CD14-positive monocyte (primary cell): ENCODE measurements around the gene MT3. TPM values are rescaled to one million over a fixed set of nuclear protein-coding genes. Genes with fewer than 3 reads are reported as not detected.

Experiments used
- DNase-seq, 3 donors: peaks; one replicate each; pipeline ENCODE4 v3.0.0-alpha.2; 2011 to 2022
- H2AFZ ChIP-seq: 2 replicates; pipeline ENCODE4 v1.6.0; 2012; ENCODE audit warnings: mild to moderate bottlenecking, low read depth, low read length, inconsistent platforms; ENCODE audit not compliant: insufficient read depth, poor library complexity, severe bottlenecking
- H3K27ac ChIP-seq, 2 donors: 1 replicate in 1 of 2; 2 replicates in 1 of 2; pipeline ENCODE4 v1.5.1; 2012 to 2013; ENCODE audit warnings: low read length in 2 of 2, control low read depth in 1 of 2, inconsistent platforms in 1 of 2, low read depth in 1 of 2, mild to moderate bottlenecking in 1 of 2
- H3K27me3 ChIP-seq, 2 donors: one replicate each; pipeline versions ENCODE4 v1.6.0 to v1.6.1; 2011 to 2013; ENCODE audit warnings: low read length in 2 of 2; ENCODE audit not compliant: control insufficient read depth in 2 of 2, insufficient read depth in 2 of 2
- H3K36me3 ChIP-seq, 2 donors: replicated peaks in 1 of 2; 1 replicate in 1 of 2; 2 replicates in 1 of 2; pipeline versions ENCODE4 v1.5.1 to v1.6.1; 2012 to 2013; ENCODE audit warnings: low read length in 2 of 2, control low read depth in 1 of 2, inconsistent platforms in 1 of 2, mild to moderate bottlenecking in 1 of 2; ENCODE audit not compliant: insufficient read depth in 2 of 2, control insufficient read depth in 1 of 2
- H3K4me1 ChIP-seq, 2 donors: 1 replicate in 1 of 2; 2 replicates in 1 of 2; pipeline versions ENCODE4 v1.5.1 to v1.6.1; 2012 to 2013; ENCODE audit warnings: low read length in 2 of 2, control low read depth in 1 of 2, inconsistent platforms in 1 of 2, mild to moderate bottlenecking in 1 of 2, moderate library complexity in 1 of 2; ENCODE audit not compliant: insufficient read depth in 2 of 2, control insufficient read depth in 1 of 2
- H3K4me2 ChIP-seq: replicated peaks from 2 replicates; pipeline ENCODE3; 2012; ENCODE audit warnings: low read length, moderate library complexity, mild to moderate bottlenecking; ENCODE audit not compliant: poor library complexity, severe bottlenecking; ENCODE audit errors: extremely low read depth
- H3K4me3 ChIP-seq, 3 experiments: fragments of 200-600 bp in 1 of 3; sonication (generic) in 1 of 3; replicated peaks in 1 of 3; 1 replicate in 2 of 3; 2 replicates in 1 of 3; pipeline ENCODE4 v1.5.1; 2011 to 2013; ENCODE audit warnings: low read length in 3 of 3, mild to moderate bottlenecking in 3 of 3, control low read depth in 2 of 3, low read depth in 2 of 3, inconsistent platforms in 1 of 3, moderate library complexity in 1 of 3
- H3K79me2 ChIP-seq: 2 replicates; pipeline ENCODE4 v1.6.0; 2012; ENCODE audit warnings: mild to moderate bottlenecking, control low read depth, inconsistent platforms, low read length, moderate library complexity; ENCODE audit not compliant: insufficient read depth
- H3K9ac ChIP-seq: 2 replicates; pipeline ENCODE4 v1.6.0; 2017; ENCODE audit warnings: low read length, mild to moderate bottlenecking; ENCODE audit not compliant: insufficient read depth, poor library complexity, severe bottlenecking
- H3K9me3 ChIP-seq, 2 donors: replicated peaks in 1 of 2; 1 replicate in 1 of 2; 2 replicates in 1 of 2; pipeline versions ENCODE4 v1.5.1 to v1.6.1; 2012 to 2013; ENCODE audit warnings: low read length in 2 of 2, control low read depth in 1 of 2; ENCODE audit not compliant: control insufficient read depth in 1 of 2, insufficient read depth in 1 of 2
- H4K20me1 ChIP-seq: 2 replicates; pipeline ENCODE4 v1.6.0; 2012; ENCODE audit warnings: mild to moderate bottlenecking, low read length, control low read depth, moderate library complexity; ENCODE audit not compliant: insufficient read depth
- H3K27ac Mint-ChIP-seq, 7 donors: one replicate each; pipeline ENCODE4 v1.8.0; 2020; ENCODE audit warnings: mild to moderate bottlenecking in 7 of 7, mixed read lengths in 7 of 7, moderate library complexity in 6 of 7, inconsistent platforms in 2 of 7
- H3K27me3 Mint-ChIP-seq, 3 donors: one replicate each; pipeline ENCODE4 v1.8.0; 2021 to 2022; ENCODE audit warnings: low read depth in 3 of 3, mild to moderate bottlenecking in 3 of 3, mixed read lengths in 3 of 3, moderate library complexity in 3 of 3, inconsistent platforms in 1 of 3
- H3K36me3 Mint-ChIP-seq, 2 donors: one replicate each; pipeline ENCODE4 v1.8.0; 2020; ENCODE audit warnings: mixed read lengths in 2 of 2, inconsistent platforms in 1 of 2, mild to moderate bottlenecking in 1 of 2
- H3K4me1 Mint-ChIP-seq: one replicate; pipeline ENCODE4 v1.8.0; 2020; ENCODE audit warnings: mild to moderate bottlenecking, mixed read lengths
- H3K4me3 Mint-ChIP-seq, 2 donors: one replicate each; pipeline ENCODE4 v1.8.0; 2020; ENCODE audit warnings: mild to moderate bottlenecking in 2 of 2, mixed read lengths in 2 of 2, moderate library complexity in 1 of 2
- H3K9me3 Mint-ChIP-seq, 7 donors: one replicate each; pipeline ENCODE4 v1.8.0; 2020 to 2022; ENCODE audit warnings: mixed read lengths in 7 of 7, mild to moderate bottlenecking in 6 of 7, moderate library complexity in 6 of 7, inconsistent platforms in 2 of 7
- WGBS: methylation state at CpG from one replicate; pipeline ENCODE4 v1.1.5; 2013; ENCODE audit warnings: missing lambda C conversion rate; ENCODE audit not compliant: insufficient coverage; 5-methylcytosine and 5-hydroxymethylcytosine counted together
- intact Hi-C, 2 donors: fragments of 100-400 bp; cut with micrococcal nuclease; formaldehyde crosslinking; loops; one replicate each; pipeline versions ENCODE4 v1.15.0 to v1.15.1; 2023
- polyA plus RNA-seq, 3 donors: library from polyadenylated mRNA; depleted of rRNA in 1 of 3; unstranded in 2 of 3; stranded (reverse) in 1 of 3; fragments of 300-500 nt in 2 of 3; fragments of >200 nt in 1 of 3; fragmentation: Illumina TruSeq in 2 of 3; gene quantifications; 1 replicate in 2 of 3; 2 replicates in 1 of 3; pipeline ENCODE4 v1.2.3, GENCODE V29; 2012 to 2021
- TF ChIP-seq, protein P1 (sequence below): fragments of 200-600 bp; IDR thresholded peaks from one replicate; pipeline ENCODE4 v1.8.0; 2022; ENCODE audit warnings: antibody characterized with exemption, mild to moderate bottlenecking

Gene MT3
- polyA plus RNA-seq, 3 donors = not detected

DNA sequence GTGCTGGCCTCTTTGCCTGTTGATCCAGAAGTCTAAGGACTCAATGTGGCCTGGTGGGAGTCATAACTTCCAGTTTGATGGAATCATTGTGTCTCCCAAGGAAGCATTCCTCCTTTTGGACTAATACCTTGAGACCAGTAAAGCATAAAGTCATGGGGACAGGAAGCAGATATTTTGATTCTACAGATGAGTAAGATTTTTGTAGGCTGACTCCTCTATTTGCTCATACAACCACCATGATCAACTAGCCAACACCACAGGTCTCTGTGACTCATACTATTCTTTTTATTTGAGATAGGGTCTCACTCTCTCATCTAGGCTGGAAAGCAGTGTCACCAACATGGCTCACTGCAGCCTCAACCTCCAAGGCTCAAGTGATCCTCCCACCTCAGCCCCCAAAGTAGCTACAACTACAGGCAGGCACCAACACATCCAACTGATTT, 25.2 kb downstream of the MT3 start:
- no peaks in the 10 kb centered on the region for H3K79me2 ChIP-seq
- H3K4me1 Mint-ChIP-seq = peaks cover 31% of the 10 kb centered on the region
- no peak for DNase-seq
- intact Hi-C loops = no loop called here
- H3K4me2 ChIP-seq = no peak overlapping the region
- TF ChIP-seq, protein P1, sequence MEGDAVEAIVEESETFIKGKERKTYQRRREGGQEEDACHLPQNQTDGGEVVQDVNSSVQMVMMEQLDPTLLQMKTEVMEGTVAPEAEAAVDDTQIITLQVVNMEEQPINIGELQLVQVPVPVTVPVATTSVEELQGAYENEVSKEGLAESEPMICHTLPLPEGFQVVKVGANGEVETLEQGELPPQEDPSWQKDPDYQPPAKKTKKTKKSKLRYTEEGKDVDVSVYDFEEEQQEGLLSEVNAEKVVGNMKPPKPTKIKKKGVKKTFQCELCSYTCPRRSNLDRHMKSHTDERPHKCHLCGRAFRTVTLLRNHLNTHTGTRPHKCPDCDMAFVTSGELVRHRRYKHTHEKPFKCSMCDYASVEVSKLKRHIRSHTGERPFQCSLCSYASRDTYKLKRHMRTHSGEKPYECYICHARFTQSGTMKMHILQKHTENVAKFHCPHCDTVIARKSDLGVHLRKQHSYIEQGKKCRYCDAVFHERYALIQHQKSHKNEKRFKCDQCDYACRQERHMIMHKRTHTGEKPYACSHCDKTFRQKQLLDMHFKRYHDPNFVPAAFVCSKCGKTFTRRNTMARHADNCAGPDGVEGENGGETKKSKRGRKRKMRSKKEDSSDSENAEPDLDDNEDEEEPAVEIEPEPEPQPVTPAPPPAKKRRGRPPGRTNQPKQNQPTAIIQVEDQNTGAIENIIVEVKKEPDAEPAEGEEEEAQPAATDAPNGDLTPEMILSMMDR = no peak
- no peak overlapping the region for H3K27ac Mint-ChIP-seq
- H3K9me3 Mint-ChIP-seq = peaks cover 0 to 2% (median 0%) of the 10 kb centered on the region in 7 donors
- peaks cover 23 to 31% of the 10 kb centered on the region in 2 donors for H3K4me1 ChIP-seq
- H3K36me3 Mint-ChIP-seq = peaks cover 0 to 2% of the 10 kb centered on the region in 2 donors
- no peaks in the 10 kb centered on the region for H4K20me1 ChIP-seq
- no peaks in the 10 kb centered on the region for H3K36me3 ChIP-seq
- H2AFZ ChIP-seq = no peak overlapping the region
- H3K4me3 ChIP-seq = no peak overlapping the region
- no peak overlapping the region for H3K9ac ChIP-seq
- H3K27ac ChIP-seq = no peak overlapping the region
- no peak overlapping the region for H3K4me3 Mint-ChIP-seq
- peaks cover 31 to 40% (median 37%) of the 10 kb centered on the region in 3 donors for H3K27me3 Mint-ChIP-seq
- no peaks in the 10 kb centered on the region for H3K9me3 ChIP-seq
- peaks cover 18 to 39% of the 10 kb centered on the region in 2 donors for H3K27me3 ChIP-seq

DNA sequence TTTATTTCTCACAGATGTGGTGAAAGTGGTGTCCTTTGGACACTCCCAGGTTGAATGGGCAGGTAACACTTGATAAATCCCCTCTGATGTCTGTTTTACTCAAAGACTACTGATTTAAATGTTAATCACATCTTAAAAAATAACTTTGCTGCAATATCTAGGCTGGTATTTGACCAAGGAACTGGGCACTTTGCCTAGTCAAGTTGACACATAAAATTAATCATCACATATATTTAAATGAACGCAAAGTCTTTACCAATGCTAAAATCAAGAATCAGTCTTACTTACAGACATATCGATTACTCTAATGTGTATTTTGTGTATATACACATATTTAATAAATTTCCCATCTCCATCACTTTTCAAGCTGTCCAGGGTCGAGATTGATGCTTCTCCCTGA, 26.0 kb downstream of the MT3 start:
- DNase-seq = no peak
- H3K4me2 ChIP-seq = no peak overlapping the region

More for the DNA sequence above, 26.0 kb downstream of the MT3 start:
- Histone ChIP-seq H2AFZ (no peak overlapping the region), H3K27me3 (peaks cover 18 to 40% of the 10 kb centered on the region in 2 donors), H3K9me3 (no peaks in the 10 kb centered on the region), H3K27ac (no peak overlapping the region), H3K4me3 (no peak overlapping the region), H4K20me1 (no peaks in the 10 kb centered on the region), H3K9ac (no peak overlapping the region), H3K36me3 (no peaks in the 10 kb centered on the region), H3K79me2 (no peaks in the 10 kb centered on the region), H3K4me1 (peaks cover 17 to 24% of the 10 kb centered on the region in 2 donors)
- Mint-ChIP-seq H3K4me3 (no peak overlapping the region), H3K27me3 (peaks cover 36 to 47% (median 44%) of the 10 kb centered on the region in 3 donors), H3K9me3 (peaks cover 0 to 2% (median 0%) of the 10 kb centered on the region in 7 donors), H3K4me1 (peaks cover 25% of the 10 kb centered on the region), H3K36me3 (peaks cover 0 to 2% of the 10 kb centered on the region in 2 donors), H3K27ac (no peak overlapping the region)
- 100% methylated on average over 1 of the region's 3 CpGs for WGBS
- TF ChIP-seq, protein P1 = no peak
- intact Hi-C loops = no loop called here
